ENCODE measurements around the gene RRM2.

GRCh38 chr2:10162586-10163497 is 40.3 kb downstream of the RRM2 start:
- TF ChIP-seq GATA3 (IDR thresholded peaks at IDR 0.05; ENCODE audit: low read depth, low read length) (no peak), GATA2 (IDR thresholded peaks at IDR 0.05; ENCODE audit: low read depth, low read length) (no peak)
